ENCODE measurements around the gene SLC38A11. TPM values are rescaled to one million over a fixed set of nuclear protein-coding genes. Genes with fewer than 3 reads are reported as not detected.

SLC38A11 gene
- total RNA-seq, 1 donor from 2014 or later, result 5.0 TPM

- DNase-seq, result no peak
These were observed 14.8 kb upstream of the SLC38A11 start for GRCh38 chr2:164969909-164970690.

DNA sequence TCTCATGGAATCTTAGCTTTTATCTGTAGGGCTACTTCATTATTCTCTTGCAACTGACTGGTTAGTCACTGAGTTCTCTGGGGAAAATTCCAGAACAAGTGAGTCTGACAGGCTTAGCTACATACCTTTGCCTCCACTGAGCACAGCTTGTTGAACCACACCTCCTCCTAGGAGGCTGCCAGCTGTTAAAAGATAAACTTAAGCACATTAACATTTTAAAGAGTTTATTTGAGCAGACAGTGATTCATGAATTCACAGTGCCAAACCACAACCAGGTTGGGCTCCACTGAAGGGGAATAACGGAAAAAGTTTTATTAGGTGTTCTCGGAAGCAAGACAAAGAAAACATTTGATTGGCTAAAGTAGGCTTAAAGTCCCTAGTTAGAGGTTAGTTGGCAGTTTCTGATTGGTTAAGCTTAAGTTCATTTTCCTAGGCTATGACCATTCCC, 12.5 kb upstream of the SLC38A11 start:
- DNase-seq, result no peak

DNA sequence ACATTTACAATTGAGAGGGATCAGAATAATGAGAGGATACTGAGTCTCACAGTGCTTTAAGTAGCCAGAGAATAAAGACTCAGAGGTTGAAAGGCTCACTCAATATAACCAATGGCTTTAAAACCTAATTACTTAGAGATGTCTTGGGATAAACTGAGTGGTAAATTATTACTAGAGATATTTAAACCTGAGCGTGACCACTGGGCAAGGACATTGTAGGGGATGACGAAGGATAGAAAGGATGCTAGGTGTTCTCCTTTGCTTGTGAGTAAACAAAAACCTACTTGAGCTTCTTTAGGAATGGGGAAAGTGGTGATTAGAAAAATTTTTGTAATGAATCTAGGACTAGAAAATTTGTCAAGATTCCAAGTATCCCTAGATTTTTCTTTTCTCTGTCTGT, 12.0 kb upstream of the SLC38A11 start:
- DNase-seq, result no peak

- no peak for DNase-seq
These were observed 9.4 kb upstream of the SLC38A11 start for GRCh38 chr2:164964700-164965099.

- DNase-seq, result no peak
These were observed 4.8 kb upstream of the SLC38A11 start for GRCh38 chr2:164960159-164960558.

- DNase-seq, result no peak
These were observed 1.1 kb downstream of the SLC38A11 start for GRCh38 chr2:164954186-164954585.

DNA sequence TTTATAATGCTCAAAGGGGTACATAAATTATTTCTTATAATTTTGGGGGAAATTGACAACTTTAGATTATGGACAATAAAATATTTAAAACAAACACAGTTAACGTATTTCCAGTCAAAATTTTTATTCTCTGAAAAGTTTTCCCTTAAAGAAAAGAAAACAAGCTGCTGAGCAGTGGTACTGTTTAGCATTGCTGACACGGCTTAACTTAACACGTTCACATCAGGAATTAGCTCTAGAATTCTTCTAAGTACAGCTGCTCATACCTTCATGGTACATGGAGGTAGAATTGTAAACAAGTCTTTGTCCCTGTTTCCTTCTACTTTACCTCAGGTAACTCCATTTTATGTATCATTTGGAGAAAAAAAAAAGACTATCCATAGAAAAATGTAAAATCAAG, 2.0 kb downstream of the SLC38A11 start:
- DNase-seq, result no peak

GRCh38 chr2:164952057-164952702, 3.1 kb downstream of the SLC38A11 start:
- DNase-seq, result no peak

GRCh38 chr2:164948540-164948939, 6.8 kb downstream of the SLC38A11 start:
- DNase-seq, result no peak

DNA sequence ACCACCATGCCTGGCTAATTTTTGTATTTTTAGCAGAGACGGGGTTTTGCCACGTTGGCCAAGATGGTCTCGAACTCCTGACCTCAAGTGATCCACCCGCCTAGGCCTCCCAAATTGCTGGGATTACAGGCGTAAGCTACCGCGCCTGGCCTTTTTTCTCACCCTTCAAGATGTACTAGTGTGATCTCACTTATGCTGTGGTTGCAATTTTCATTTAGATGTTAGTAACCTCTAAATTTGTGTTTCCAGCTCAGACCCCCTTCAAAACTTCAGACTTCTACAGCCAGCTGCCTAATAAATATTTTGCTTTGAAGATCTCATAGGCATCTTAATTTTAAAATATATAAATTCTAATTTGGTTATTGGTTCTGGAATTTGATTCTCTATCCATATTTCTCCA, 8.0 kb downstream of the SLC38A11 start:
- DNase-seq, result no peak

- DNase-seq, result no peak
These were observed 12.0 kb downstream of the SLC38A11 start for GRCh38 chr2:164943289-164943688.

- no peak for DNase-seq
These were observed 17.4 kb downstream of the SLC38A11 start for GRCh38 chr2:164937864-164938401.

- no peak for DNase-seq
These were observed 19.9 kb downstream of the SLC38A11 start for GRCh38 chr2:164935118-164936101.

- no peak for DNase-seq
These were observed 20.8 kb downstream of the SLC38A11 start for GRCh38 chr2:164934401-164935117.

DNA sequence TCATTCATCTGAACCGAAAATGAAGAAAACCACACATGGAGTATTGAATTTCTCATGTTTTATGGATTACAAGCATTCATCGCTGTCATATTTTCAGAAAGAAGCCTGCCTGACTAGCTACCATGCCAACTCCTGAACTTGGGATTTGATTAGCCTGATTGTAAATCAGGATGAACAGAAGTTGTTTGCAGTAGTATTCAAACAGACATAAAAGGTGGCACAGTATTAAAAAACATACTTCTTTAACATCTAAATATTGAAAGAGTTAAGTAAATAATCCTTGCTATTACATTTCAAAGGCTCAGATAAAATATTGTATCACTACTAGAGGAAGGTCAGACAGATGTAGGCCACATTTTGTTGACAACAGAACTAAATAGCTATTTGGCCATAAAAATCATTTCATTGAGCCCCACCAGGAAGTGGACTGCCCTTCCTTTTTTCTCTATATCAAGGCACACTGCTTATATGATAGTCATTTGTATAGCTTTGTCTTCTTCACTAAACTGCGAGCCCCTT, 21.6 kb downstream of the SLC38A11 start:
- no peak for DNase-seq

- no peak for DNase-seq
These were observed 22.9 kb downstream of the SLC38A11 start for GRCh38 chr2:164932377-164932776.

DNA sequence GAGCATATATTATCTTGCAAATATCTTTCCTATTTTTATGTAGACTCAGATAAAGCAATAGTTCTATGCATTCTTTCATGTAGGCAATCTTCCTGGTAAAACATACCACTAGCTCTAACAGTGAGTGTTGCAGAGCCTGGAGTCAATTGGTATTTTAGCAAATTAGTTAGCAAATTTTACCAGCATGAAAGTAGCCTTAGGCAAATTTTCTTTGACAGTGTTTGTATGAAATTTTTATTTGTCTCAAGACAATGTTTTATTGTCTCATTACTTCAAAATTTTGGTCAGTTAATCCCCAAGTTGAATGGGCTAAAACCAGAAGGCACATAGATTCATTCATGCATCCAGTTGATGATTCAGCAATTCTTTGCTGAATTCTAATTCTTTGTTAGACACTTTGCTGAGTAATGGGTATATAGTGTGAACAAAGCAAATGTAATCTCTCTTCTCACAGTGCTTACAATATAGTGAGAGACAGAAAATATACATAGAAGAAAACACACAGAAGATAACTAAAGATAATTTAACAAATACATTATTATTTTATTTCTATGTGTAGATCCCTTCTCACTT, 27.1 kb downstream of the SLC38A11 start:
- DNase-seq, result no peak

DNA sequence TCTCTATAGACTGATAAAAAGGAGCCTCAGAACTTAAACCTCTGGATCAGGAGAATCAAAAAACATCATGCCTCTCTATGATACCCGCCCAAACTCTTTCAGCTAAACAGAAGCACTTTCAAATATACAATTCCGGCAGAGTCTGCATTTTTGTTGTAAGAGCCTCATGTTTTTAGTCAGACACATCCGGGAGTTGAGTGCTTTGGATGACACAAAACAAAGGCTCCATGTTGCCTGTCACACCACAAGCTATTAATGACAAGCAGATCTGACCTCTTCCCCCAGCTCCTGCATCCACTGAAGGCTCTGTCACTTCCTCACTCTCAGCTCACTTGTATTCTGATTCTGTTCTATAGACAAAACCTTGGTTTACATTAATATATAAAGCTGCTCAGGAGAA, 33.2 kb downstream of the SLC38A11 start:
- no peak for DNase-seq

GRCh38 chr2:164920430-164920829, 34.9 kb downstream of the SLC38A11 start:
- no peak for DNase-seq

- no peak for DNase-seq
These were observed 37.9 kb downstream of the SLC38A11 start for GRCh38 chr2:164917296-164917903.

GRCh38 chr2:164915566-164915965, 39.8 kb downstream of the SLC38A11 start:
- no peak for DNase-seq
